OCI-LY7 (cell line): Measurements from ENCODE around the gene GPX7.

Experiments used
- CTCF ChIP-seq: fragments of 200-600 bp; sonication (generic); conservative IDR thresholded peaks from 2 replicates; pipeline ENCODE4 v1.5.1; 2014; ENCODE audit warnings: mild to moderate bottlenecking, antibody characterized with exemption, low read length, moderate library complexity, mixed read lengths
- EZH2phosphoT487 ChIP-seq: fragments of 200-600 bp; sonication (generic); IDR thresholded peaks from 2 replicates; pipeline ENCODE4 v1.6.1; 2018; ENCODE audit warnings: low read depth, borderline replicate concordance, mild to moderate bottlenecking, mixed run types, antibody characterized with exemption, low read length, moderate library complexity, mixed read lengths

- TF ChIP-seq CTCF (no peak), EZH2phosphoT487 (no peak)
Observed at GRCh38 chr1:52593495-52593894, 8.7 kb upstream of the GPX7 start.
